Activated T-cell treated with anti-CD3 and anti-CD28 coated beads, Interleukin-2, amount 50 U/mL, for 72 hours (primary cell): ENCODE data around the gene DCP2. TPM values are rescaled to one million over a fixed set of nuclear protein-coding genes. Genes with fewer than 3 reads are reported as not detected.
"Not testable (repeated sequence)": the region's sequence is repeated elsewhere in the genome, so short reads cannot be mapped to it uniquely, and the experiment has no call there.

Source experiments
- ATAC-seq, 2 donors: fragments of 150-1000 bp; cut with Tn5 transposase; replicated peaks in 1 of 2; 2 replicates each; pipeline ENCODE4 v1.10.0; 2021; ENCODE audit warnings: moderate library complexity in 2 of 2, mild to moderate bottlenecking in 1 of 2
- DNase-seq, 2 donors: peaks; one replicate each; pipeline ENCODE4 v3.0.0; 2021 to 2022; ENCODE audit warnings: mixed read lengths in 1 of 2
- H3K27ac Mint-ChIP-seq: one replicate; pipeline ENCODE4 v1.8.0; 2022; ENCODE audit warnings: mild to moderate bottlenecking, moderate library complexity, mixed read lengths
- H3K27me3 Mint-ChIP-seq: one replicate; pipeline ENCODE4 v1.8.0; 2022; ENCODE audit warnings: low read depth, mixed read lengths
- H3K36me3 Mint-ChIP-seq, 2 donors: one replicate each; pipeline ENCODE4 v1.8.0; 2022; ENCODE audit warnings: mixed read lengths in 2 of 2, mild to moderate bottlenecking in 1 of 2; ENCODE audit not compliant: insufficient read depth in 2 of 2
- H3K4me1 Mint-ChIP-seq: one replicate; pipeline ENCODE4 v1.8.0; 2022; ENCODE audit warnings: low read depth, mixed read lengths
- H3K4me3 Mint-ChIP-seq, 2 donors: one replicate each; pipeline ENCODE4 v1.8.0; 2022; ENCODE audit warnings: mild to moderate bottlenecking in 2 of 2, mixed read lengths in 2 of 2, moderate library complexity in 2 of 2
- H3K9me3 Mint-ChIP-seq, 2 donors: one replicate each; pipeline ENCODE4 v1.8.0; 2022; ENCODE audit warnings: mixed read lengths in 2 of 2
- total RNA-seq, 2 donors: library from RNA; stranded (reverse); gene quantifications; one replicate each; pipeline ENCODE4 v1.2.3, GENCODE V29; 2022

Gene DCP2
- total RNA-seq, 2 donors from 2014 or later = 113 to 138 TPM

DNA sequence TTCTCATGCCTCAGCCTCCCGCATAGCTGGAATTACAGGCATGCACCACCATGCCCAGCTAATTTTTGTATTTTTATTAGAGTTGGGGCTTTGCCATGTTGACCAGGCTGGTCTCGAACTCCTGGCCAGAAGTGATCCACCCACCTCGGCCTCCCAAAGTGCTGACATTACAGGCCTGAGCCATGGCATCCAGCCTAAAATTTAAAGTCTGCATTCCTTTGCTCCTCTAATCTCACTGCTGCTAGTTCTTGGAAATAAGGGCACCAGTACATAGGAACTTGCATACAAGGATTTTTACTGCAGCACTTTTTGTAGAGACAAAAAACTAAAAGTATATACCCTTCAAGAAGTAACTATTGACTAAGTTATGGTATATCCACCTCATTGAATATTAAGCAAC is 20.0 kb upstream of the DCP2 start:
- peaks cover 31% of the 10 kb centered on the region for H3K4me1 Mint-ChIP-seq
- no peaks in the 10 kb centered on the region for H3K9me3 Mint-ChIP-seq
- DNase-seq (no peak), ATAC-seq (no peak)
- H3K36me3 Mint-ChIP-seq = peaks cover 0 to 2% of the 10 kb centered on the region in 2 donors
- H3K4me3 Mint-ChIP-seq = no peak overlapping the region
- H3K27ac Mint-ChIP-seq = no peak overlapping the region
- peaks cover 6% of the 10 kb centered on the region for H3K27me3 Mint-ChIP-seq

DNA sequence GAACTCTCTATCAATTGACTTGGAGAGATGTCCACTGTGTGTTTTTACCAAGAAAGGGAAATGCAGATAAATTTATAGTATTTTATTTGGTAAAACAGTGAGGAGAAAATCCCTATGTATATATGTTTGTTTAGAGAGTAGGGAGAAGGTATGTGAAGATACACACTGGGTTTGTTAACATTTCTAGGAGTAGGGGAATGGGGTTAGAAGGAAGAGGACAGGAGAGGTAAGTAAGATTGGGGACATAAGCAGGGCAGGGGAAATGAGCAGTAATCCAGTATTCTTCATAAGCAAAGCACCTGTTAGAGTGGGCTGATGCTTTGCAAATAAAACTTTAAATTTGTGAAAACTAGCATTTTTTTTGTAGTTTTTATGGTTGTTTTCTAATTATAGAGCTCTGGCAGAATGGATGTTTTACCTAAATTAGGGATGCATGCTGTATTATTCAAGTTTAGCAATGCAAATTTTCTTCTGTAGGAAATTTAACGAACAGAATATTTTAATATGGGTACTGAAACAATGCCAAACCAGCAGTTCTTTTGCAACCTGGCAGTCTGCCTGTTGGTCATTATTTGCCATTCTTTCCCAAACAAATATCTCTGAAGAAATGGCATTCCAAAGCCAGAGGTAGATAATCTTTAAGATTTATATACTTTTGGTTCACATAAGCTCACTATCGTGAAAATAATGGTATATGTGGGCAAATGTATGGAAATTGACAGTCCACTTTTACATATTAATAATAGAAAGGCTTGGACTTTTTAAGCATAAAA is 19.4 kb upstream of the DCP2 start:
- Mint-ChIP-seq H3K27me3 (peaks cover 6% of the 10 kb centered on the region), H3K4me3 (no peak overlapping the region), H3K27ac (no peak overlapping the region), H3K36me3 (peaks cover 0 to 2% of the 10 kb centered on the region in 2 donors), H3K9me3 (no peaks in the 10 kb centered on the region), H3K4me1 (peaks cover 29% of the 10 kb centered on the region)
- no peak for DNase-seq
- ATAC-seq = no peak

DNA sequence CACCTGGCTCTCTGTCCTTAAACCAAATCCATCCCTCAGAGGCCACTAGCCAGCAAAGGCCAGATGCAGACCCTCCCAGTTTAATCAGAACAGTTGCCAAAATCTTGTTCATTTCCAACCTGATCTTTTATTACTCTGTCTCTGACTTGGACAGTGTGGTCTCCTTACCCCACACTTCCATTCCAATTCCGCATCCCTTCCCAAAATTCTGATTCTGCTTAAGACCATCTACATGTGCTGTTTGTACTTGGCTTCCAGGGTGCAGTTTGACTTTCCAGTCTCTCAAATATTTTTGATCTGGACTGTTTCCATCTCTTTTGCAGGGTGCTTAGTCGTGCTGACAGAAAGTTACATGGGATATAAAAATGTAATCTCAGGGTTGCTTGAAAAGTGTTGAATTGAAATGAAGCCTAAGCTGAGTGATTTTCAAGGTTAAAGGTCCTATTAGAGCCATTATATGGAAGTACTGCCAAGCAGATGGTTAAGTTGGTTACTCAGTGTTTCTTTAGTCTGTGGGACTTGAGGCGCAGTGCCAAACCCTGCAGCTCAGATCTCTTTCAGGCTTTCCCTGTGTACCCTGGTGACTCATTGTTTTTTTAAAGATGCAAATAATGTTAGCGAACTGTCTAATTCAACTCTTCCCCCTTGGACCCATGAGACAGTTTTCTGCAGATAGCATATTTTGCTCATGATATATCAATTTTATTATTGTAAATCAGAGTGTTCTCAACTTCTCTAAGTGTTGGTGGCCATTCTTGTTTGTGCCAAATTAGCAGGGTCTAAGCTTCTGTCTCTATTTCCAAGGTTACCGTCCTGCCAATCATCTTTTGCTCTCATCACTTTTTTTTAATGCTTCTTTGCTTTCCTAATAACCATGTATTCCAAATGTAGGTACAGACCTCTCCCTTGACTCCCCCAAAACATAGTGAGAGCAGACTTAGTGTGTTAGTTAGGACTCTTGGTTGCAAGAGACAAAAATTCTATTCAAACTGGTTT is 18.2 kb upstream of the DCP2 start:
- Mint-ChIP-seq H3K27ac (no peak overlapping the region), H3K4me3 (peak overlapping the region; percentile 1 to 33), H3K27me3 (no peaks in the 10 kb centered on the region), H3K9me3 (no peaks in the 10 kb centered on the region), H3K36me3 (peaks cover 0 to 1% of the 10 kb centered on the region in 2 donors), H3K4me1 (peaks cover 39% of the 10 kb centered on the region)
- peak; percentile 83 to 86 for ATAC-seq
- DNase-seq = peak in 1 of 2 donors; percentile 47

DNA sequence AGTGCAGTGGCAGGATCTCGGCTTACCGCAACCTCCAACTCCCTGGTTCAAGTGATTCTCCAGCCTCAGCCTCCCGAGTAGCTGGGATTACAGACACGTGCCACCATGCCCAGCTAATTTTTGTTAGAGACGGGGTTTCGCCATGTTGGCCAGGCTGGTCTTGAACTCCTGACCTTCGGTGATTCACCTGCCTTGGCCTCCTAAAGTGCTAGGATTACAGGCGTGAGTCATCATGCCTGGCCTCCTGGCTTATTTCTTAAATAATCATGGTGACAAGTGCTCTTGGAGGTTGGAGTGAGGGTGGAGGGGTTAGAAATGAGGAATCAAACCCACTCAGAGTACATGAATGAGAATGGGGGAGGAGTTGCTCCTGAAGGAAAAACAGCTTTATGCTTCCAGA is 16.7 kb upstream of the DCP2 start:
- H3K36me3 Mint-ChIP-seq, H3K4me3 Mint-ChIP-seq, ATAC-seq, H3K27me3 Mint-ChIP-seq, H3K27ac Mint-ChIP-seq, DNase-seq, H3K9me3 Mint-ChIP-seq: not testable (repeated sequence)
- H3K4me1 Mint-ChIP-seq = peaks cover 51% of the 10 kb centered on the region

DNA sequence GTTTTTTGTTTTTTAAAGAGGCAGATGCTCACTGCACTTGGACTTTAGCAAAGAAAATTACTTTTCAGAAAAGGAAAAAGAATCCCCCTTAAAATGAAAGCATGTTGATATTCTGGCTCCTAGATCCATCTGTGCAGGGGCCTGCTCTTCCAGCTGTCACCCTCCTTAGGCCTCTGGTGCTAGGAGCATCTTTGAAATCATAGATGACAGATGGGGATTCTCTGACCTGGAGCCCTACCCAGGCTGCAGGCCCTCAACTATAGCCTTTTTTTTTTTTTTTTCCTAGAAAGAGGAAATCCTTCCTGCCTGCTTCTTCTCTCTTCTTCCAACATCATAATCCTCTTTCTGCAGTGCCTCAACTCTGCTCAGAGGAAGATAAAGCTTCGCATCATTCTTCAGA is 16.3 kb upstream of the DCP2 start:
- peaks cover 55% of the 10 kb centered on the region for H3K4me1 Mint-ChIP-seq
- no peaks in the 10 kb centered on the region for H3K27me3 Mint-ChIP-seq
- no peak overlapping the region for H3K27ac Mint-ChIP-seq
- no peaks in the 10 kb centered on the region for H3K36me3 Mint-ChIP-seq
- no peaks in the 10 kb centered on the region for H3K9me3 Mint-ChIP-seq
- DNase-seq (no peak), ATAC-seq (no peak)
- no peak overlapping the region for H3K4me3 Mint-ChIP-seq

DNA sequence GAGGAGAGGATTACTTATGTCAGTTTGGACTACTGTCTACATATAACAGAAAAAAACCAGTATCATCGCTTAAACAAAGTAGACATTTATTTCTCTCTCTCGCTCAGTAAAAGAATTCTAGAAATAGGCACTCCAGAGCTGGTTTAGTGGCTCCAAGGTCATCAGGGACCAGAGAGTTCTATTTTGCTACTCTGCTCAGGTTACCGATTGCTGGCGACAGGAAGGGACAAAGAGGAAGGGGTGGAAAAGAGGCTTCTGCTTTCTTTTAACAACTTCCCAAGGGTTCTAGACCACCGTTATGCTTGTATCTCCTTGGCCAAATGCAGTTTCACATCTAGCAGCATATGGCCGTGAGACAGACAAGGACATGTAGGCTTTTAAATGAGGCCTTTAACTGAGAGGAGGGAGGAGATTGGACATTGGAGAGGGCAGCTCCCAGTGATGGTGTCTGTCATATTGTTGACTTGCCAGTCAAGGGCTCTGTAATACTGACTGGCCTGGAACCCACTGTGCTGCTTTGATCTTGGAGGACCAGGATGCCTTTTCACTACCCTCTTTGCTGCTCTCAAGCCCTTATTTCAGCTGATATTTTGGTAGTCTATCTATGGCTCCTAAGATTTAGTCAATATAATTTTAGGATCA is 15.6 kb upstream of the DCP2 start:
- DNase-seq = no peak
- Mint-ChIP-seq H3K27ac (no peak overlapping the region), H3K36me3 (no peaks in the 10 kb centered on the region), H3K9me3 (no peaks in the 10 kb centered on the region), H3K4me3 (no peak overlapping the region), H3K4me1 (peaks cover 61% of the 10 kb centered on the region), H3K27me3 (no peaks in the 10 kb centered on the region)
- ATAC-seq = no peak

DNA sequence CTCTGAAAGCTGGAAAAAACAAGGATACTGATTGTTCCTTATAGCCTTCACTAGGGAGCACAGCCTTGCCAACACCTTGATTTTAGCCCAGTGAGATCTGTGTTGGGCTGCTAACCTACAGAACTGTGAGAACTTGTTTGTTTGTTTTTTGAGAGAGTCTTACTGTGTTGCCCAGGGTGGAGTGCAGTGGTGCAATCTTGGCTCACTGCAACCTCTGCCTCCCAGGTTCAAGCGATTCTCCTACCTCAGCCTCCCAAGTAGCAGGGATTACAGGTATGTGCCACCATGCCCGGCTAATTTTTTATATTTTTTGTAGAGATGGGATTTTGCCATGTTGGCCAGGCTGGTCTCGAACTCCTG is 13.2 kb upstream of the DCP2 start:
- not testable (repeated sequence) for H3K9me3 Mint-ChIP-seq, DNase-seq, H3K27me3 Mint-ChIP-seq, H3K36me3 Mint-ChIP-seq
- H3K4me1 Mint-ChIP-seq = peaks cover 69% of the 10 kb centered on the region
- ATAC-seq = peak; percentile 2 to 10
- peak overlapping the region; percentile 33 to 58 for H3K4me3 Mint-ChIP-seq
- peak overlapping the region; percentile 86 for H3K27ac Mint-ChIP-seq

DNA sequence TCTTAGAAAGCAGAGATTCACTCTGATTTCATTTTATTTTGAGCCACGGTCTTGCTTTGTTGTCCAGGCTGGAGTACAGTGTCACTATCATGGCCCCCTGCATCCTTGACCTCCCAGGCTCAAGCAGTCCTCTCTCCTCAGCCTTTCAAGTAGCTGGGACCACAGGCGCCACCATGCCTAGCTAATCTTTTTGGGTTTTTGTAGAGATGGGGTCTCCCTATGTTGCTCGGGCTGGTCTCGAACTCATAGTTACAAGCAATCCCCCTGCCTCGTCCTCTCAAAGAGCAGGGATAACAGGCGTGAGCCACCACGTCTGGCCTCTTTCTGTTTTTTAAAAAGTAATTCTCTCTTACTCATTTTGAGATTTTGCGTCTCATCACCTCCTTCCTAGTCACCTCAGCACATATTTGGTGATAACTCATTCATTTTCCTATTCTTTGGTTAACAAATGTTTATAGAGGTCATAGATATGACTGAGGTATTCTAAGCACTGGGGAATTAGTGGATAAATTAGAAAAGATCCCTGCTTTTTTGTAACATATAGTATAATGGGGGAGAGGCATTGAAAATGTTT is 10.8 kb upstream of the DCP2 start:
- H3K4me1 Mint-ChIP-seq = peaks cover 61% of the 10 kb centered on the region
- peak overlapping the region; percentile 27 to 74 for H3K4me3 Mint-ChIP-seq
- DNase-seq (peak in 1 of 2 donors; percentile 34), ATAC-seq (peak; percentile 37 to 50)
- peak overlapping the region; percentile 67 for H3K27ac Mint-ChIP-seq
- no peaks in the 10 kb centered on the region for H3K27me3 Mint-ChIP-seq
- no peaks in the 10 kb centered on the region for H3K9me3 Mint-ChIP-seq
- no peaks in the 10 kb centered on the region for H3K36me3 Mint-ChIP-seq

DNA sequence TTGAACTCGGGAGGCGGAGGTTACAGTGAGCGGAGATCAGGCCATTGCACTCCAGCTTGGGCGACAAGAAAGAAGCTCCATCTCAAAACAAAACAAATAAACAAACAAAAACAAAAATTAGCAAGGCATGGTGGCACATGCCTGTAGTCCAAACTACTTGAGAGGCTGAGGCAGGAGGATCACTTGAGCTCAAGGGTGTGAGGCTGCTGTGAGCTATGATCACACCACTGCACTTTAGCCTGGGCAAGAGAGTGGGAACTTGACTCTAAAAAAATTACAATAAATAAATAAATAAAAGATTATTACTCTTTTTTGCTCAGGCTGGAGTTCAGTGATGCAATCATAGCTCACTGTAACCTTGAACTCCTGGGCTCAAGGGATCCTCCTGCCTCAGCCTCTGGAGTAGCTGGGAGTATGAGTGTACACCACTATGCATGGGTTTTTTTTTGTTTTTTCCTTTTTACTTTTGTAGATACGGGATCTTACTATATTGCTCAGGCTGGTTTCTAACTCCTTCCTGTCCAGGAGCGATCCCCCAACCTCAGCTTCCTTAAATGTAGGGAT is 9.0 kb upstream of the DCP2 start:
- Mint-ChIP-seq H3K36me3 (no peaks in the 10 kb centered on the region), H3K27me3 (no peaks in the 10 kb centered on the region), H3K4me1 (peaks cover 69% of the 10 kb centered on the region), H3K4me3 (no peak overlapping the region), H3K27ac (no peak overlapping the region), H3K9me3 (no peaks in the 10 kb centered on the region)
- ATAC-seq (no peak), DNase-seq (no peak)

DNA sequence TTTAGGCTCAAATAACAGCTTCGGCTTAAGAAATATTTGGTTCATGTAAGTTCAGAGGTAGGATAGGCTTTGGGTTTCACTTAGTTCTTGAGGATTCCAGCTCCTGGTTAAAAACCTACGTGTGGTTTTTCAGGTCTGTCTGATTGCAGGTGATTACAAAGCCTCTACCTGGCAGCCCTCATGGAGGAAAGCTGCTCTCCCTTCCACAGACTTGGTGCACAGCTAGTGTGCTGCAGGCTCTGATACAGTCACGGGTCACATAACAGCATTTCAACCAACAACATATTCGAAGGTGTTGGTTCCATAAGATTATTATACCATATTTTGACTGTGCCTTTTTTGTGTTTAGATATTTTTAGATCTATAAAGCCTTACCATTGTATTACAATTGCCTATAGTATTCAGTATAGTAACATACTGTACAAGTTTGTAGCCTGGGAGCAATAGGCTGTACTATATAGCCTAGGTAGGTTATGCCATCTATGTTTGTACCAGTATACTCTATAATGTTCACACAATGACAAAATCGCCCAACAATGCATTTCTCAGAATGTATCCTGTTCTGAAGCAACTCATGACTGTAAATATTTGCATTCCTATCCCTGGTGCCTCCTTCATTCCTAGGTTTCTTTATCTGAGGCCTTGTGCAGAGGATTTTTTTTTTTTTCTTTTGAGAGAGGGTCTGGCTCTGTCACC is 8.0 kb upstream of the DCP2 start:
- no peak for ATAC-seq
- no peak overlapping the region for H3K4me3 Mint-ChIP-seq
- peaks cover 59% of the 10 kb centered on the region for H3K4me1 Mint-ChIP-seq
- DNase-seq = no peak
- no peaks in the 10 kb centered on the region for H3K36me3 Mint-ChIP-seq
- H3K27ac Mint-ChIP-seq = no peak overlapping the region
- H3K9me3 Mint-ChIP-seq = no peaks in the 10 kb centered on the region
- no peaks in the 10 kb centered on the region for H3K27me3 Mint-ChIP-seq

DNA sequence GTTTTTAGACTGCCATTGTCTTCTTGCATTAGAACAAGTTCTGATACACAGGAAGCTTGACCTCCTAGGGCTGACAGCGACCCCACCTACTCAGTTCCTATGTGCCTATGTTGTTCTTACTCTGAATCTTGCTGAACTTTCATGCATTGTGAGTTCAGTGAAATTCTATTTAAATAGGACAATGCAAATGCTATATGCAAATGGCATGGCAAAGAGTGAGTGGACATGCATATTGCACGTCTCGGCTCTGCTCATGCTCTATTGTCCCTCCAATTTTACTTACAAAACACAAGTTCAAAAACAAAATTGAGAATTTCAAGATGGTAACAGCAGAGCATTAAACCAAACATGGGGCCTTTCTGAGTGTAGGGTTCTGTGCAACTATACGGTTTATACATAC is 5.3 kb upstream of the DCP2 start:
- Mint-ChIP-seq H3K9me3 (peaks cover 0 to 2% of the 10 kb centered on the region in 2 donors), H3K27me3 (no peaks in the 10 kb centered on the region), H3K27ac (no peak overlapping the region), H3K4me3 (no peak overlapping the region), H3K4me1 (peaks cover 51% of the 10 kb centered on the region), H3K36me3 (no peaks in the 10 kb centered on the region)
- ATAC-seq (no peak), DNase-seq (no peak)

DNA sequence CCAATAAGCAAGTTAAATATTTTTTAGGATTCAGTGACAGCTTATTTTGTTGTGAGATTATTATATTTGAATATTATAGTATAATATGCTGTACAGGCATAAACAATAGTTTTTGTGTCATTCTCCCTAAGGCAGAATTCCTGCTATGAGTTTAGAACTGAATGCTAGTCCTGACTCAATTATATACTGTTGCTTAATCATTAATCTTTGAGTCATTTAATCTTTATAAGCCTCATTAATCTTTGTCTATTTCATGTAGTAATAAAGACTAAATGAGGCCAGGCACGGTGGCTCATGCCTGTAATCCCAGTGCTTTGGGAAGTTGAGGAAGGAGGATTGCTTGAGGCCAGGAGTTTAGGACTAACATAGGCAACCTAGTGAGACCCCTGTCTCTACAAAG is 3.6 kb upstream of the DCP2 start:
- H3K27me3 Mint-ChIP-seq = no peaks in the 10 kb centered on the region
- ATAC-seq = no peak
- peaks cover 6 to 8% of the 10 kb centered on the region in 2 donors for H3K36me3 Mint-ChIP-seq
- peaks cover 48% of the 10 kb centered on the region for H3K4me1 Mint-ChIP-seq
- H3K4me3 Mint-ChIP-seq = no peak overlapping the region
- no peak overlapping the region for H3K27ac Mint-ChIP-seq
- no peak for DNase-seq
- H3K9me3 Mint-ChIP-seq = peaks cover 0 to 2% of the 10 kb centered on the region in 2 donors
